Neuronal stem cell (in vitro differentiated cells): ENCODE results near the gene PSAP.

Experiments used
- DNase-seq: peaks from one replicate; pipeline ENCODE4 v3.0.0-alpha.2; 2013; ENCODE audit warnings: low spot score
- H2AFZ ChIP-seq: one replicate; pipeline ENCODE4 v1.6.1; 2013; ENCODE audit warnings: mild to moderate bottlenecking, low read length, inconsistent platforms
- H2AK5ac ChIP-seq: 2 replicates; pipeline ENCODE4 v1.6.1; 2013; ENCODE audit warnings: low read depth, mild to moderate bottlenecking, inconsistent platforms, low read length, moderate library complexity, mixed read lengths
- H2BK120ac ChIP-seq: 2 replicates; pipeline ENCODE4 v1.6.1; 2013; ENCODE audit warnings: low read depth, mild to moderate bottlenecking, inconsistent platforms, low read length, moderate library complexity, mixed read lengths
- H2BK12ac ChIP-seq: one replicate; pipeline ENCODE4 v1.6.1; 2013; ENCODE audit warnings: low read length, inconsistent platforms
- H2BK15ac ChIP-seq: 2 replicates; pipeline ENCODE4 v1.6.1; 2013; ENCODE audit warnings: mild to moderate bottlenecking, low read length, inconsistent platforms, mixed read lengths
- H2BK5ac ChIP-seq: one replicate; pipeline ENCODE4 v1.6.1; 2013; ENCODE audit warnings: inconsistent platforms, mild to moderate bottlenecking, low read length, moderate library complexity
- H3K14ac ChIP-seq: one replicate; pipeline ENCODE4 v1.6.1; 2013; ENCODE audit warnings: low read length, inconsistent platforms
- H3K18ac ChIP-seq: 2 replicates; pipeline ENCODE4 v1.6.1; 2013; ENCODE audit warnings: low read length, inconsistent platforms
- H3K23ac ChIP-seq: 2 replicates; pipeline ENCODE4 v1.6.1; 2013; ENCODE audit warnings: low read depth, mild to moderate bottlenecking, mixed read lengths, low read length, inconsistent platforms; ENCODE audit not compliant: poor library complexity
- H3K27ac ChIP-seq: replicated peaks from 3 replicates; pipeline ENCODE4 v1.5.1; 2013; ENCODE audit warnings: low read length, inconsistent platforms
- H3K27me3 ChIP-seq, 3 experiments: 2 replicates each; pipeline ENCODE4 v1.6.1; 2013; ENCODE audit warnings: low read length in 3 of 3, mild to moderate bottlenecking in 2 of 3, inconsistent platforms in 1 of 3, low read depth in 1 of 3, mixed read lengths in 1 of 3, moderate library complexity in 1 of 3; ENCODE audit not compliant: control insufficient read depth in 3 of 3, insufficient read depth in 3 of 3
- H3K36me3 ChIP-seq, 2 donors: replicated peaks in 1 of 2; 2 replicates each; pipeline ENCODE4 v1.6.1; 2013; ENCODE audit warnings: low read length in 2 of 2; ENCODE audit not compliant: control insufficient read depth in 2 of 2, insufficient read depth in 2 of 2
- H3K4ac ChIP-seq: 2 replicates; pipeline ENCODE4 v1.6.1; 2013; ENCODE audit warnings: inconsistent platforms, mild to moderate bottlenecking, low read length, moderate library complexity
- H3K4me1 ChIP-seq, 2 donors: 1 replicate in 1 of 2; 2 replicates in 1 of 2; pipeline ENCODE4 v1.6.1; 2013; ENCODE audit warnings: low read length in 2 of 2, low read depth in 1 of 2; ENCODE audit not compliant: control insufficient read depth in 2 of 2, insufficient read depth in 1 of 2
- H3K4me2 ChIP-seq: one replicate; pipeline ENCODE4 v1.6.1; 2013; ENCODE audit warnings: mild to moderate bottlenecking, low read length, inconsistent platforms; ENCODE audit not compliant: insufficient read depth, poor library complexity, severe bottlenecking
- H3K4me3 ChIP-seq, 2 donors: 2 replicates each; pipeline ENCODE4 v1.5.1; 2013; ENCODE audit warnings: low read length in 2 of 2, mild to moderate bottlenecking in 2 of 2, inconsistent platforms in 1 of 2, moderate library complexity in 1 of 2
- H3K79me1 ChIP-seq: one replicate; pipeline ENCODE4 v1.6.1; 2013; ENCODE audit warnings: low read depth, mild to moderate bottlenecking, inconsistent platforms, low read length, moderate library complexity
- H3K9ac ChIP-seq: one replicate; pipeline ENCODE4 v1.6.1; 2013; ENCODE audit warnings: mild to moderate bottlenecking, low read depth, low read length, inconsistent platforms; ENCODE audit not compliant: poor library complexity
- H3K9me3 ChIP-seq, 2 donors: replicated peaks in 1 of 2; 2 replicates each; pipeline versions ENCODE3 to v1.6.1; 2013; ENCODE audit warnings: low read length in 2 of 2, mild to moderate bottlenecking in 2 of 2, inconsistent platforms in 1 of 2, low read depth in 1 of 2, mixed read lengths in 1 of 2, moderate library complexity in 1 of 2; ENCODE audit not compliant: control insufficient read depth in 2 of 2, insufficient read depth in 1 of 2
- H4K8ac ChIP-seq: one replicate; pipeline ENCODE4 v1.6.1; 2013; ENCODE audit warnings: low read depth, mild to moderate bottlenecking, inconsistent platforms, low read length, moderate library complexity
- H4K91ac ChIP-seq: one replicate; pipeline ENCODE4 v1.6.1; 2013; ENCODE audit warnings: low read length, low read depth, mild to moderate bottlenecking, inconsistent platforms; ENCODE audit not compliant: poor library complexity
- WGBS, 2 donors: extraction: QIAGEN DNeasy Blood & Tissue Kit; methylation state at CpG; one replicate each; pipeline ENCODE4 v1.1.7; 2013; ENCODE audit warnings: missing lambda C conversion rate in 2 of 2, mixed read lengths in 1 of 2; ENCODE audit not compliant: insufficient read length in 2 of 2, insufficient replicate concordance in 1 of 2; ENCODE audit errors: extremely low coverage in 2 of 2; 5-methylcytosine and 5-hydroxymethylcytosine counted together

Gene PSAP

DNA sequence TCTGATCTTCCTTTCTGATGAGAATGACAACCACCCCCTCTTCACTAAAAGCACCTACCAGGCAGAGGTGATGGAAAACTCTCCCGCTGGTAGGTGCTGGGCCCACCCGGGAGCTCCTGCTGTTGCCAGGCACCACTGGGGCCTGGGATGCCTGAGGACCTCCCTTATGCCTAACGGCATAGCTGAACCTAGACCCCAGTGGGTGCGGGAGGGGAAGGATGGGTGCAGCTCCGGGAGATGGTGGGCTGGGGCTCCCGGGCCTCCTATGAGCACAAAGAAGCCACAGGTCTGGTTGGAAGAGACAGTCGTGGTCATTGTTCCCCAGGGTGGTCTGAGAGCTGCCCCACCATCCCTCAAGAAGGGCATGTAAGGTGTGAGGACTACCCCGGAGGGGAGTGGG lies 62.1 kb downstream of the PSAP start:
- H3K27ac ChIP-seq, result no peak overlapping the region
- H3K23ac ChIP-seq, result no peak overlapping the region

DNA sequence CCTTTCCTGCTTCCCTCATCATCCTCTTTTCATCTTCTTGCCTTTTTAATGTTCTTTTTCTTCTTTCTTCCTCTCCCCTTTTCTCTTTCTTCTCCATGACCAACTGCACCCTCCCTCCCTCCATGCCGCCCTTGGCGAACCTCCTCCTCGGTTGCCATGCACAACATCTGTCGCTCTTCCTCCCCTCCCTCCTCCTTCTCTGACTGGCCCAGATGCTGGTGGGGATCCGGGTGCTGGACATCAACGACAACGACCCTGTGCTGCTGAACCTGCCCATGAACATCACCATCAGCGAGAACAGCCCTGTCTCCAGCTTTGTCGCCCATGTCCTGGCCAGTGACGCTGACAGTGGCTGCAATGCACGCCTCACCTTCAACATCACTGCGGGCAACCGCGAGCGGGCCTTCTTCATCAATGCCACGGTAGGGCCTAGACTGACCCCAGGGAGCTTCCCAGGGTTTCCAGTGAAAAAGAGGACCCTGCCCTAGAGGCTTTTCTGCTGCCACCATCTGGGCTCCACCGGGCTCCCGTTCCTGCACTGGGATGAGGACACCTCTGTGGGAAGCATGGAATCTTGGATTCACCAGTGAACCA lies 66.3 kb downstream of the PSAP start:
- Histone ChIP-seq H3K4me1 (no peaks in the 10 kb centered on the region), H3K14ac (peak overlapping the region; percentile 47), H2BK15ac (no peak overlapping the region), H2BK120ac (no peak overlapping the region), H4K8ac (no peak overlapping the region), H3K4me2 (no peak overlapping the region), H2BK5ac (no peak overlapping the region), H3K18ac (peak overlapping the region; percentile 41), H2AFZ (no peak overlapping the region), H3K4me3 (no peak overlapping the region), H3K27ac (no peak overlapping the region), H3K9ac (no peak overlapping the region), H3K79me1 (no peaks in the 10 kb centered on the region), H2AK5ac (peak overlapping the region; percentile 84), H3K4ac (no peak overlapping the region), H3K23ac (no peak overlapping the region), H2BK12ac (no peak overlapping the region), H3K9me3 (no peaks in the 10 kb centered on the region), H3K27me3 (peaks cover 0 to 34% (median 0%) of the 10 kb centered on the region in 3 experiments), H4K91ac (no peak overlapping the region), H3K36me3 (no peaks in the 10 kb centered on the region)
- no peak for DNase-seq
- WGBS, 2 donors, result no CpG with 5 or more reads among the region's 18 CpGs

More for the DNA sequence above, 62.1 kb downstream of the PSAP start:
- H3K27me3 ChIP-seq, result peaks cover 0 to 3% (median 0%) of the 10 kb centered on the region in 3 experiments
- H2BK15ac ChIP-seq, result no peak overlapping the region
- no peaks in the 10 kb centered on the region for H3K9me3 ChIP-seq
- H3K4me3 ChIP-seq, result no peak overlapping the region
- no peaks in the 10 kb centered on the region for H3K79me1 ChIP-seq
- H2AFZ ChIP-seq, result no peak overlapping the region
- peak overlapping the region; percentile 47 for H3K14ac ChIP-seq
- no peak overlapping the region for H2BK12ac ChIP-seq
- WGBS, 2 donors, result no CpG with 5 or more reads among the region's 8 CpGs
- H4K91ac ChIP-seq, result no peak overlapping the region
- DNase-seq, result no peak
- no peaks in the 10 kb centered on the region for H3K36me3 ChIP-seq
- H3K18ac ChIP-seq, result no peak overlapping the region
- no peaks in the 10 kb centered on the region for H3K4me1 ChIP-seq
- no peak overlapping the region for H3K4me2 ChIP-seq
- no peak overlapping the region for H2BK120ac ChIP-seq
- no peak overlapping the region for H3K9ac ChIP-seq
- no peak overlapping the region for H3K4ac ChIP-seq
- H2BK5ac ChIP-seq, result no peak overlapping the region
- no peak overlapping the region for H4K8ac ChIP-seq
- H2AK5ac ChIP-seq, result no peak overlapping the region

DNA sequence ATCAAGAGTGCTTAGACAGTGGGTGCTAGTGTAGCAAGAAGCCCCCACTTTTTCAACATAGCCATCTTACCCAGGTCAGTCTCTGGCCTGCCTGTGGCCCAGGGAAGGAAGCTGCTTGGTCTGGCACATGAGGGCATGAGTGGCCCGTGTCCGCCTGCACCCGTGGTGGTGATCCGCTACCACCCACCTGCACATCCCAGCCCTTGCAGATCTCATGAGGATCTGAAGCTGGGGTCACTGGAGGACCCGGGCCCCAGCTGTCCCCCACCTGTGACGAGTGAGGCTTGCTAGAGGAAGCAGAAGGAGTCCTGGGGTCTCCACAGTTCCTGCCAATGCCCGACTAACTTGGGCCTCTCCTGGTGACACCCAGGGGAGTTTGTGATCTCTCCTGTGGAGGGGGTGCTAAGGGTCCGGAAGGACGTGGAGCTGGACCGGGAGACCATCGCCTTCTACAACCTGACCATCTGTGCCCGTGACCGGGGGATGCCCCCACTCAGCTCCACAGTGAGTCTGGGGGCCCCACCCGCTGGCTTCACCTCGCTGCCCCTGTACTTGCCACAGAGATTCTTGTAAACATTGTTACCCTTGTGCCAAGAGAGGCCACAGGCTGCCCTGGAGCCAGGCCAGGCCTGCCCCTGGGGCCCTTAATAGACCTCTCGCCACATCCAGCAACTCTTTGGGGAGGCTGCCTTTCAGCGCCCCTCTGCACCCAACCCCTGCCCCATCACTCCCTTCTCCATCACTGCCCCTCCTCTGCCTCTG lies 67.0 kb downstream of the PSAP start:
- H3K23ac ChIP-seq, result no peak overlapping the region
- H2AFZ ChIP-seq, result no peak overlapping the region
- H3K4ac ChIP-seq, result no peak overlapping the region
- no peak overlapping the region for H4K8ac ChIP-seq
- no peak for DNase-seq
- no peak overlapping the region for H2BK15ac ChIP-seq
- no peaks in the 10 kb centered on the region for H3K36me3 ChIP-seq
- H2BK120ac ChIP-seq, result no peak overlapping the region
- H3K14ac ChIP-seq, result no peak overlapping the region
- no peaks in the 10 kb centered on the region for H3K4me1 ChIP-seq
- no peak overlapping the region for H3K9ac ChIP-seq
- H3K4me3 ChIP-seq, result no peak overlapping the region
- no peak overlapping the region for H4K91ac ChIP-seq
- H2BK12ac ChIP-seq, result no peak overlapping the region
- H3K4me2 ChIP-seq, result no peak overlapping the region
- no CpG with 5 or more reads among the region's 17 CpGs for WGBS, 2 donors
- no peak overlapping the region for H3K27ac ChIP-seq
- peaks cover 0 to 37% (median 0%) of the 10 kb centered on the region in 3 experiments for H3K27me3 ChIP-seq
- H2BK5ac ChIP-seq, result no peak overlapping the region
- no peaks in the 10 kb centered on the region for H3K9me3 ChIP-seq
- H3K18ac ChIP-seq, result no peak overlapping the region
- no peak overlapping the region for H2AK5ac ChIP-seq
- H3K79me1 ChIP-seq, result no peaks in the 10 kb centered on the region

DNA sequence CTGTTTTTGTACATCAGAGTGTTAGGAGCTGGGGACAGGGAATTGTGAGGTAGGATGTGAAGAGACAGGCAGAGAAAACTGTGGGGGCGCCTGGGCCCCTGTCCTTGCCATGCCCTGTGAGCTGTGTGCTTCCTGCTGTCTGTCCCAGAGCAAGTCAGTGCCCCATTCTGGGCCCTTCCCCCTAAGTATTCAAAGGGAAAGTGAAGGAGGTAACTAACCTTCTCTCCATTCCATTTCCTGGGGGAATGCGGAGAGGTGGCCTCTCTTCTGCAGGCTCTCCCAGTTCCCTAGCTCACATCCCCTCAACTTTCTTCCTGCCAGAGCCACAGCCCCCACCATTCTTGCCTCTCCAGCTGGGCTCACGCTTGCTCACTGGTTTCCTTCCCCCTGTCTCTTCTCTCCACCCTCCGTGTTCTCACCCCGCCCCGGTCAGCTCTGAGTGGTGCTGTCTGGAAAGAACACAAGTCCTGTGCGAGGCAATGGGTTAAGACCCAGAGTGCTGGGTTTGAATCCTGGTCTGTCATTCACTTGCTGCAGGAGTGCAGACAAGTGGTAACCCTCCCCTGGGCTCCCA lies 68.0 kb downstream of the PSAP start:
- Histone ChIP-seq H3K79me1 (no peaks in the 10 kb centered on the region), H3K18ac (peak overlapping the region; percentile 46), H3K4me2 (no peak overlapping the region), H2BK5ac (no peak overlapping the region), H2AK5ac (no peak overlapping the region), H4K8ac (no peak overlapping the region), H3K9me3 (no peaks in the 10 kb centered on the region), H2BK15ac (peak overlapping the region; percentile 39), H3K27ac (no peak overlapping the region), H3K4me1 (no peaks in the 10 kb centered on the region), H3K4ac (no peak overlapping the region), H3K23ac (no peak overlapping the region), H3K27me3 (peaks cover 0 to 37% (median 0%) of the 10 kb centered on the region in 3 experiments), H3K36me3 (no peaks in the 10 kb centered on the region), H2AFZ (no peak overlapping the region), H3K9ac (no peak overlapping the region), H2BK120ac (no peak overlapping the region), H3K14ac (peak overlapping the region; percentile 49), H4K91ac (no peak overlapping the region), H2BK12ac (no peak overlapping the region), H3K4me3 (no peak overlapping the region)
- WGBS, 2 donors, result no CpG with 5 or more reads among the region's 7 CpGs
- DNase-seq, result no peak
